NCI-H748 (cell line): ENCODE results near the gene PGLYRP1.

Source experiments
- DNase-seq: peaks from one replicate; lab custom pipeline; 2025; ENCODE audit not compliant: unreplicated experiment; lab: John Stamatoyannopoulos, UW

The PGLYRP1 gene

GRCh38 chr19:46033401-46033800, 10.5 kb upstream of the PGLYRP1 start:
- DNase-seq, result no peak

GRCh38 chr19:46032597-46033025, 9.8 kb upstream of the PGLYRP1 start:
- no peak for DNase-seq

GRCh38 chr19:46031781-46032596, 9.1 kb upstream of the PGLYRP1 start:
- DNase-seq, result no peak

GRCh38 chr19:46030812-46031550, 8.1 kb upstream of the PGLYRP1 start:
- DNase-seq, result no peak

GRCh38 chr19:46025835-46026234, 3.0 kb upstream of the PGLYRP1 start:
- no peak for DNase-seq

- DNase-seq, result no peak
Measured at GRCh38 chr19:46023311-46023779, 492 bp upstream of the PGLYRP1 start.

- DNase-seq, result no peak
Measured at GRCh38 chr19:46022061-46022430, 807 bp downstream of the PGLYRP1 start.

GRCh38 chr19:46021531-46022041, 1.3 kb downstream of the PGLYRP1 start:
- no peak for DNase-seq

GRCh38 chr19:46020819-46021125, 2.1 kb downstream of the PGLYRP1 start:
- DNase-seq, result no peak

- DNase-seq, result no peak
Measured at GRCh38 chr19:46019270-46019669, 3.6 kb downstream of the PGLYRP1 start.

- DNase-seq, result no peak
Measured at GRCh38 chr19:46018729-46019251, 4.1 kb downstream of the PGLYRP1 start.

GRCh38 chr19:46017874-46018675, 4.8 kb downstream of the PGLYRP1 start:
- no peak for DNase-seq

GRCh38 chr19:46017095-46017429, 5.8 kb downstream of the PGLYRP1 start:
- no peak for DNase-seq

- DNase-seq, result peak; percentile 84
Measured at GRCh38 chr19:46016426-46017094, 6.3 kb downstream of the PGLYRP1 start.

- peak; percentile 67 for DNase-seq
Measured at GRCh38 chr19:46015687-46016425, 7.0 kb downstream of the PGLYRP1 start.

- peak; percentile 96 for DNase-seq
Measured at GRCh38 chr19:46014941-46015686, 7.7 kb downstream of the PGLYRP1 start.

GRCh38 chr19:46014534-46014933, 8.3 kb downstream of the PGLYRP1 start:
- peak; percentile 62 for DNase-seq

- DNase-seq, result peak; percentile 72
Measured at GRCh38 chr19:46009530-46010510, 13.0 kb downstream of the PGLYRP1 start.
